Stimulated activated CD8-positive, alpha-beta memory T cell treated with anti-CD3 and anti-CD28 coated beads, Interleukin-7, amount 100 ng/mL, for 48 hours (primary cell): ENCODE measurements around the gene ADARB2.

Experiments used
- DNase-seq, 2 donors: peaks; one replicate each; pipeline ENCODE4 v3.0.0-alpha.2; 2020; ENCODE audit warnings: low read depth in 1 of 2; ENCODE audit errors: extremely low read depth in 1 of 2

ADARB2 gene

GRCh38 chr10:1664333-1664964, 72.9 kb downstream of the ADARB2 start:
- DNase-seq = no peak

- DNase-seq = no peak
Observed at GRCh38 chr10:1663226-1663625, 74.1 kb downstream of the ADARB2 start.

- DNase-seq = no peak
Observed at GRCh38 chr10:1662438-1663025, 74.8 kb downstream of the ADARB2 start.

- DNase-seq = no peak
Observed at GRCh38 chr10:1661859-1662437, 75.4 kb downstream of the ADARB2 start.

GRCh38 chr10:1661416-1661815, 75.9 kb downstream of the ADARB2 start:
- no peak for DNase-seq

GRCh38 chr10:1660815-1661214, 76.5 kb downstream of the ADARB2 start:
- no peak for DNase-seq

- no peak for DNase-seq
Observed at GRCh38 chr10:1660386-1660785, 76.9 kb downstream of the ADARB2 start.

- no peak for DNase-seq
Observed at GRCh38 chr10:1659221-1659791, 78.0 kb downstream of the ADARB2 start.

GRCh38 chr10:1658658-1659057, 78.7 kb downstream of the ADARB2 start:
- DNase-seq = no peak

GRCh38 chr10:1657479-1657878, 79.8 kb downstream of the ADARB2 start:
- no peak for DNase-seq

GRCh38 chr10:1655367-1655766, 82.0 kb downstream of the ADARB2 start:
- DNase-seq = no peak

- DNase-seq = no peak
Observed at GRCh38 chr10:1654811-1655356, 82.4 kb downstream of the ADARB2 start.

- no peak for DNase-seq
Observed at GRCh38 chr10:1654247-1654646, 83.1 kb downstream of the ADARB2 start.

GRCh38 chr10:1653321-1653720, 84.0 kb downstream of the ADARB2 start:
- DNase-seq = no peak

- DNase-seq = no peak
Observed at GRCh38 chr10:1652151-1652550, 85.2 kb downstream of the ADARB2 start.

- no peak for DNase-seq
Observed at GRCh38 chr10:1651270-1651966, 85.9 kb downstream of the ADARB2 start.

GRCh38 chr10:1650542-1651269, 86.6 kb downstream of the ADARB2 start:
- no peak for DNase-seq

GRCh38 chr10:1648648-1649047, 88.7 kb downstream of the ADARB2 start:
- DNase-seq = no peak

GRCh38 chr10:1646332-1646731, 91.0 kb downstream of the ADARB2 start:
- DNase-seq = no peak

GRCh38 chr10:1645896-1646295, 91.4 kb downstream of the ADARB2 start:
- DNase-seq = no peak
